ENCODE results near the gene CD70.
"Not testable (repeated sequence)": the region's sequence is repeated elsewhere in the genome, so short reads cannot be mapped to it uniquely, and the experiment has no call there.

The CD70 gene, protein sequence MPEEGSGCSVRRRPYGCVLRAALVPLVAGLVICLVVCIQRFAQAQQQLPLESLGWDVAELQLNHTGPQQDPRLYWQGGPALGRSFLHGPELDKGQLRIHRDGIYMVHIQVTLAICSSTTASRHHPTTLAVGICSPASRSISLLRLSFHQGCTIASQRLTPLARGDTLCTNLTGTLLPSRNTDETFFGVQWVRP

DNA sequence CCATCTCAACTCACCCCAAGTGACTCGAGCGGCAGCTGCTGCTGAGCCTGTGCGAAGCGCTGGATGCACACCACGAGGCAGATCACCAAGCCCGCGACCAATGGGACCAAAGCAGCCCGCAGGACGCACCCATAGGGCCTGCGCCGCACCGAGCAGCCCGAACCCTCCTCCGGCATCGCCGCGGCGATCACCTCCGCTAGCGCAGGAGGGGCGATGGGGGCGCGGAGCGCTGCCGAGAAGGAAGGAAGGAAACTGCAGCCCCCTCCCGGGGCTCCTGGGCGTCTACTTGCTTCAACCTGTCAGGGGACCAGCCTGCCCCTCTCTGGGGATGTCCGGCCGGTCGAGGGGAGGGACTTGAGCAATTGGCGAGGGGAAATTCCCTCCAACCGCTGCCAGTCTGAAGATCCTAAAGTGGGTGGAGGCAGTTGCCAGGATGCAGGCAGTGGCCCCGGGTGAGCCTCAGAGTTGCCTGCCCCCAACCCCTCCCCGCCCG is at the start of gene CD70:
CD70 (minus strand) TSS at position 324 of the 493 bp plus-strand sequence; CDS start at position 176, 148 bp downstream.
- no peak for DNase-seq

DNA sequence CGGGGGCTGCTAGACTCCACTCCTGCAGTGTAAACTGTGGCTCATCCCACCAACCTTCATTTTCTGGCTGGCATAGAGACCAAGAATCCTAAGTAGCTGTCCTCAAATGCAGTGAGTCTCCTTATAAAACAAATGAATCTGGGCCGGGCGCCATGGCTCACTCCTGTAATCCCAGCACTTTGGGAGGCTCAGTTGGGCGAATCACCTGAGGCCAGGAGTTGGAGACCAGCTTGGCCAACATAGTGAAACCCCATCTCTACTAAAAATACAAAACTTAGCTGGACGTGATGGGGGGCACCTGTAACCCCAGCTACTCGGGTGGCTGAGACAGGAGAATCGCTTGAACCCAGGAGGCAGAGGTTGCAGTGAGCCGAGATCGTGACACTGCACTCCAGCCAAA is 49.4 kb upstream of the CD70 start:
- not testable (repeated sequence) for DNase-seq

DNA sequence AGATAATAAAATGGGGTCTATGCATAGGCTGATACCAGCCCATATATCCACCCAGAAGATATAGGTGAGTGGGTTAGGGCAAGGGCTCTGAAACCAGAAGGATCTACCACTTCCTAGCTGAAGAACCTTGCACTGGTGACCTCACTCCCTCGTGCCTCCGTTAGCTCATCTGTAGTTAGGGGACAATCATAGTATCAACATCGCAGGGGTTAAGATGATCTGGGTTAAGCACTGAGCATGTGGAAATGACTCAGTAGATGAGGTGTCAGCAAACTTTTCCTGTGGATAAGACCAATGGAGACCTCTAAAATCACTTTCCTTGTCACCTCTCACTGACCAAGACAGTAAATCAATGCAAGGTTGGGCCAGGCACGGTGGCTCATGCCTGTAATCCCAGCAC is 48.5 kb upstream of the CD70 start:
- DNase-seq, result peak; percentile 20

DNA sequence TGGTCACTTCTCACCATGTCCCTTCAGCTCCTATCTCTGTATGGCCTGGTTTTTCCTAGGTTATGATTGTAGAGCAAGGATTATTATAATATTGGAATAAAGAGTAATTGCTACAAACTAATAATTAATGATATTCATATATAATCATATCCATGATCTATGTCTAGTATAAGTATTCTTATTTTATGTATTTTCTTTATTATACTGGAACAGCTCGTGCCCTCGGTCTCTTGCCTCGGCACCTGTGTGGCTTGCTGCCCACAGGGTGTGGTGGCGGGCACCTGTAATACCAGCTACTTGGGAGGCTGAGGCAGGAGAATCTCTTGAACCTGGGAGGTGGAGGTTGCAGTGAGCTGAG is 42.5 kb upstream of the CD70 start:
- not testable (repeated sequence) for DNase-seq

DNA sequence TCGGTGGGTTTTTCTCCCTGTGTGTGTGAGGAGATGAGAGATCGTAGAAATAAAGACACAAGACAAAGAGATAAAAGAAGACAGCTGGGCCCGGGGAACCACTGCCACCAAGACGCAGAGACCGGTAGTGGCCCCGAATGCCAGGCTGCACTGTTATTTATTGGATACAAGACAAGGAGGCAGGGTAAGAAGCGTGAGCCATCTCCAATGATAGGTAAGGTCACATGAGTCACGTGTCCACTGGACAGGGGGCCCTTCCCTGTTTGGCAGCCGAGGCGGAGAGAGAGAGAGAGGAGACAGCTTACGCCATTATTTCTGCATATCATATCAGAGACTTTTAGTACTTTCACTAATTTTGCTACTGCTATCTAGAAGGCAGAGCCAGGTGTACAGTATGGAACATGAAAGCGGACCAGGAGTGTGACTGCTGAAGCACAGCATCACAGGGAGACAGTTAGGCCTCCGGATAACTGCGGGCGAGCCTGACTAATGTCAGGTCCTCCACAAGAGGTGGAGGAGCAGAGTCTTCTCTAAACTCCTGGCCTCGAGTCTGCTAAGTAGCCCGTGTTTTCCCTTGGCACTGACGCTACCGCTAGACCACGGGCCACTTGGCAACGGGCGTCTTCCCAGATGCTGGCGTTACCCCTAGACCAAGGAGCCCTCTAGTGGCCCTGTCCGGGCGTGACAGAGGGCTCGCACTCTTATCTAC is 42.0 kb upstream of the CD70 start:
- peak; percentile 67 for DNase-seq

DNA sequence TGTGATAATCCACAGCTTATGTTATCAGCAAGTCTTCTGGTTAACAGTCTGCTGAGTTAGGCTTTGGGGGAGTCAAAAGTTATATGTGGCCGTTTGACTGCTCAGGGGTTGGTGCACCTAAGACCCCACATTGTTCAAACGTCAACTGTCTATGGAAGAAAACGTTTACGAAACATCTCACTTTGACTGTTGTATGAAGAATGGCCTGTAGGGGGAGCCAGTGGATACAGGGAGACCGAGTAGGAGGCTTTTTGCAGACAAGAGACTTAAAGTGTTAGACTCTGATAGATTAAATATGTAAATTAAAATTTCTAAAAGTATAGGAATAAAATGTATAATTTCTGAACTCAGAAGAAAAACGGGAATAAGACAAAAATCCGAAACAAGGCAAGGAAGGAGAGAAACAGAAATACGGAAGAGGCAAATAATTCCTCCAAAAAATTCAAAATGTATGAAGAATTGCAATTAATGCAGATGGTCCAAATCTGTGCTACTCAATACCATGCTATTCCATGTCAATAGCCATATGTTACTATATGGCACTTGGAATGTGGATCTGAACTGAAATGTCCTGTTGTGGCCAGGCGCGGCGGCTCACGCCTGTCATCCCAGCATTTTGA is 41.2 kb upstream of the CD70 start:
- peak; percentile 69 for DNase-seq

DNA sequence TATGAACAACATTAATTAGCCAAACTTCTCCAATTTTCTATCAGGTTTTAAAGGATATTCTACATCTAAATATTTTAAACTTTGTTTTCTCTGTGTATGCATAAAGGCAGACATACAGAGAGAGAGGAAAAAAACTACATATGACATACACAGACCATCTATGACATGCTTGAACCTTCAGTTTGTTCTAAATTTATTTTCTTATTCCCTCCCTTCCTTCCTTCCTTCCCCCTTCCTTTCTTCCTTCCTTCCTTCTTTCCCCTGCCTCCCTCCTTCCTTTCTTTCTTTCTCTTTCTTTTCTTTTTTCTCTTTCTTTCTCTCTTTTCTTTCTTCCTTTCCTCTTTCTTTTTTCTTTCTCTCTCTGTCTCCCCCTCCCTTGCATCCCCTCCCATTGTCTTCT is 35.8 kb upstream of the CD70 start:
- no peak for DNase-seq

DNA sequence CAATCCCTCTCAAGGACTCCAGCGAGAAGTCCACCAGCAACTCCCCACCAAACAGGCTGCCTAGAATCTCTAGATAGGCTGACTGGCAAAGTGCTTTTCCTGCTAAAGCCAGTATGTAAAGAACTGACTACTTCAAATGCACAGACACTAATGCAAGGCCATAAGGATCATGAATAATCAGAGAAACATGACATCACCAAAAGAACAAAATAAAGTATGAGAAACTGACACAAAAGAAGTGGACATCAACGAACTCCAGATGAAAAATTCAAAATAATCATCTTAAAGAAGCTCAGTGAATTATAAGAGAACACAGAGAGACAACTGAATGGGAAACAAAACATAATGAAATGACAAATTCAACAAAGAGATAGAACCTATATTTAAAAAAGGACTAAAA is 26.4 kb upstream of the CD70 start:
- DNase-seq, result no peak

DNA sequence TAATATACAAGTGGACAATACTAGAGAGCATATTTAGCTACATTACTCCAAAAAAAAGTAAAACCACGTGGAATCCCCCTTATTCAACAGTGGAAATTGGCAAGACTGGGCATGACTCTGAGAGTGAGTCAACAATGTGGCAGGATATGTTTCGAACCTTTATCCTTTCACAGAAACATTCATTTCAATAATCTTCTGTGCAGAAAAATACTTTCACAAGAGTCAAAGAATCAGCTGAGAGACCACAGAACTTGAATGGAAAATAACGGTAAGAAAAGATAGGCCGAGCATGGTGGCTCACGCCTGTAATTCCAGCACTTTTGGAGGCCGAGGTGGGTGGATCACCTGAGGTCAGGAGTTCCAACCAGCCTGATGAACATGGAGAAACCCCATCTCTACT is 25.1 kb upstream of the CD70 start:
- DNase-seq, result peak; percentile 21

DNA sequence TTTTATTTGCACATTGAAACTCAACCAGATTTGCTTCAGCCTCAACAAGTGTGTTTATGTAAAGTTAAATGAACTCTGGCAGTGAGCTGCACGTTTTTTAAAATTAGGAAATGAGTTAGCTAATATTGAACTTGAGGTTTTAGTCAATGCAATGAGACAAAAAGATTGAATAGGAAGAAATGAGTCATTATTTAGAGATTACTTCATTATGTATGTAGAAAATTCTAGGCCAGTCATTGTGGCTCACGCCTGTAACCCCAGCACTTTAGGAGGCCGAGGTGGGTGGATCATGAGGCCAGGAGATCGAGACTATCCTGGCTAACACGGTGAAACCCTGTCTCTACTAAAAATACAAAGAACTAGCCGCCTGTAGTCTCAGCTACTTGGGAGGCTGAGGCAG is 22.8 kb upstream of the CD70 start:
- no peak for DNase-seq

DNA sequence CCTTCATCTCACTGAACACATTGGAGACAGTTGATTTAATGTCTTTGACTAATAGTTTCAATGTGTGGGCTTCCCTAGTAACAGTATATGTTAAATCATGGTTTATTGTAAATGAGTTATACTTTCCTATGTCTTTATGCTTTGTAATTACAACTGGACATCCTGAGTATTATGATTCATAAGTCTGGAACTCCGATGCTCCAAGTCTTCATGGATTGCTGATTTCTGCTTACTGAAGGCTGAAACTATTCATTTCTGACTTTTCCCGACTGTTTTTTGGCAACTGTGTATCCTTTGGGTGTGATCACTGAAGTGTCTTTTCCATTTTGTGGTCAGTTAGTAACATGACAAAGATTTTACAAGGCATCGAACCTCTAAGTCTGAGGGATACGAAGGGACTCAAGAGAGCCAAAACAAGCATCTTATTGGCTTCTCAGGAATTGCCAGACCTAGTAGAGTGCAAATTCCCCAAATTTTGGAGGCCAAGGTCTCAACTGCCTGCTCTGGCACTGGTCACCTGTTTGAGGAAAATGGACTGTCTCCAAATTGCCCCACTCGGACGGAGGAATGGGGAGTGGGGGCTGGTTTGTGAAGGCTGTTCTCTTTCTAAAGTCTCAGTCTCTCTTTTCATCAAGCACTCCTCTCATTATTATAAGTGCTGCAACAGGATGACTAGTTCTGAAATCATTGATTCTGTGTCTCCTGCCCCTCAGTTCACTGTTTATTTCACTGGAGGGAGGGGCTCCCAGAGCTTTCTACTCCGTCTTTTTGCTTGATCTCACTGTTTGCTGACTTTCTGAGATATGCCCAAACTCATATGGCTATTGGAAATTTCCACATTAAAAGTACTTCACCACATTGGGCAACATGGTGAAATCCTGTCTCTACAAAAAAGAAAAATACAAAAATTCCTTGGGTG is 20.2 kb upstream of the CD70 start:
- DNase-seq, result peak; percentile 95

DNA sequence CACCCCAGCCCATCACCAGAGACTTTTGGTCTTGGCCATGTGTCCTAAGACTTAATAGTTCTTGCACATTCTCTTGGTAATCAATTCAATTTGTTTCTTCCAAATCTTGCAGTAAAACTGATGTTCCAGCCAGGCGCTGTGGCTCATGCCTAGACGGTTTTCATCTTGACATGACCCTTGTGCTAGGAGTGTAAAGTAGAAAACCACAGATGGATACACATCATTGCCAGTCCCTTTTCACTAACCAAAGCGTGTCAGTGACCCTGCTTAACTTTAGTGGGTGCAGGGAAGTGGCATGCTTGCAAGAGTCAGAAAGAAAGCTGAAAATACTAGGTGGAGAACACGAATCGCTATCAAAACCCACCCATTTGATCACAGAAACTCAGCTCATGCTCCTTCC is 18.0 kb upstream of the CD70 start:
- DNase-seq, result no peak

DNA sequence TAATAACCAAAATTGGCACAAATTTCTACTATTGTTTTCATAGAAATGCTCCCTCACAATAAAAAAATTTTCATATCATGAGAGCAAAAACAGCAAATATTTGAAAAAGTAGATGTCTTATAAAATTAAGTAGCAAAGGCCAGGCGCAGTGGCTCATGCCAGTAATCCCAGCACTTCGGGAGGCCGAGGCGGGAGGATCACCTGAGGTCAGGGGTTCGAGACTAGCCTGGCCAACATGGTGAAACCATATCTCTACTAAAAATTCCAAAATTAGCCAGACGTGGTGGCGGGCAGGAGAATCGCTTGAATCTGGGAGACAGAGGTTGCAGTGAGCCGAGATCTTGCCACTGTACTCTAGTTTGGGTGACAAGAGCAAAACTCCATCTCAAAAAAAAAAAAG is 17.2 kb upstream of the CD70 start:
- DNase-seq, result not testable (repeated sequence)

DNA sequence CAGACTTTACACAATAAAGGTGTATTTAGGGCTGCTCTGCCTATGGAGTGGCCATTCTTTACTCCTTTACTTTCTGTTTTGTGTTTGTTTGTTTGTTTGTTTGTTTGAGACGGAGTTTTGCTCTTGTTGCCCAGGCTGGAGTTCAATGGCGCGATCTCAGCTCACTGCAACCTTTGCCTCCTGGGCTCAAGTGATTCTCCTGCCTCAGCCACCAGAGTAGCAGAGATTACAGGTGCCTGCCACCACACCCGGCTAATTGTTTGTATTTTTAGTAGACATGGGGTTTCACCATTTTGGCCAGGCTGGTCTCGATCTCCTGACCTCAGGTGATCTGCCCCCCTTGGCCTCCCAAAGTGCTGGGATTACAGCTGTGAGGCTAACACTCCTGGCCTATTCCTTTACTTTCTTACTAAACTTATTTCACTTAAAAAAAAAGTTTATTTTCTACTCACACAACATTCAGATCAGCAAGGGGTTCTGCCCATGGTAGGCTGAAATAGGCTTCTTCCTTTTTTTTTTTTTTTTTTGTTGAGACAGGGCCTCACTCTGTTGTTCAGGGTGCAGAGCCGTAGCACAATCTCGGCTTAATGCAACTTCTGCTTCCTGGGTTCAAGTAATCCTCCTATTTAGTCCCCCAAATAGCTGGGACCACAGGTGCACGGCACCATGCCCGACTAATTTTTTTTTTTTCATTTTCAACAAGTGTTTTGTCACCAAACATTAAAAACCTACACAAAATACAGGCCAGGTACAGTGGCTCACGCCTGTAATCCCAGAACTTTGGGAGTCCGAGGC is 15.5 kb upstream of the CD70 start:
- DNase-seq, result not testable (repeated sequence)

DNA sequence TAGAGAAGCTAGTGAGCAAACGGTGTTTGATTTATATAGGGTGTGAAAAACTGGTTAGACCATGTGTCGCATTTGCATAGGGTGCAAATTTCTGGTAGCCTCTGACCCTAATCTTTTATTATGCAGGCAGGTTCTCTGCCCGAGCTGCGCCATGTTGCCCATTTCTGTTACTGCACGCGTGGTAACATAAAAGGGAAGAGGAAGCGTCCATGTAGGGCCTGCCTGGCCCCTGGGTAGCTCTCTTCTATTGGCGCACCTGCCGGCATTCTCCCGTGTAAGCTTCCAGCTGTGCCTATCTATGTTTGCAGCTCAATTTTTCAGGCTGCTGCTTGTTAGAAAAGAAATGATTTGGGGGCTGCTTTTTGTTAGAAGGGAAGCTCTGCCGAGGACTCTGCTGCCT is 14.0 kb upstream of the CD70 start:
- DNase-seq, result no peak

DNA sequence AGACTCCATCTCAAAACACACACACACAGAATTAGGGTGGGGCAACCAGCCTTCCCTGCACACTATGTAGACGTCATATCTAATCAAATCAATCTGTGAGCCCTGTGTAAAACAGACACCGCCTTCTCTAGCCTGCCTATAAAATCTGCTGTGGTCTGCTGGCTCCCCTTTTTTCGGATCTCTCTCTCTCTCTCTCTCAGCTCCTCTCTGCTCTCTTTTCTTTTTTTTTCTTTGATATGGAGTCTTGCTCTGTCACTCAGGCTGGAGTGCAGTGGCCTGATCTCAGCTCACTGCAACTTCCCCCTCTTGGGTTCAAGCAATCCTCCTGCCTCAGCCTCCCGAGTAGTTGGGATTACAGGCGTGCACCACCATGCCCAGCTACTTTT is 11.8 kb upstream of the CD70 start:
- DNase-seq, result no peak

DNA sequence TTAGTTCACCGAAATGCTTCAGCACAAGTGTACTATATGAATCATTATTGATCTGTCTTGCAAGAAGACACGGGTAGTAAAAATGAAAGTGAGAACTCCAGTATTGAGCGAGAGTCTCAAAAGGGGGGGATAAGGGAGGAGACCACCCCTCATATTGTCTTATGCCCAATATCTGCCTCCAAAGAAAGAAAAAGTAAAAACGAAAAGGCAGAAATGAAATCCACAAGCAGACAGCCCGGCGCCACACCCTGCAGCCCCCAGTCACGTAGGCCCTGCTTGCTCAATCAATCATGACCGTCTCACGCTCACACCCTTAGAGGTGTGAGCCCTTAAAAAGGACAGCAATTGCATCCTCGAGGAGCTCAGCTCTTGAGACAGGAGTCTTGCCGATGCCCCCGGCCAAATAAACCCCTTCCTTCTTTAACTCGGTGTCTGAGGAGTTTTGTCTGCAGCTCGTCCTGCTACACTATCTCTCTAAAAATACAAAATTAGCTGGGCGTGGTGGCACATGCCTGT is 10.6 kb upstream of the CD70 start:
- not testable (repeated sequence) for DNase-seq

DNA sequence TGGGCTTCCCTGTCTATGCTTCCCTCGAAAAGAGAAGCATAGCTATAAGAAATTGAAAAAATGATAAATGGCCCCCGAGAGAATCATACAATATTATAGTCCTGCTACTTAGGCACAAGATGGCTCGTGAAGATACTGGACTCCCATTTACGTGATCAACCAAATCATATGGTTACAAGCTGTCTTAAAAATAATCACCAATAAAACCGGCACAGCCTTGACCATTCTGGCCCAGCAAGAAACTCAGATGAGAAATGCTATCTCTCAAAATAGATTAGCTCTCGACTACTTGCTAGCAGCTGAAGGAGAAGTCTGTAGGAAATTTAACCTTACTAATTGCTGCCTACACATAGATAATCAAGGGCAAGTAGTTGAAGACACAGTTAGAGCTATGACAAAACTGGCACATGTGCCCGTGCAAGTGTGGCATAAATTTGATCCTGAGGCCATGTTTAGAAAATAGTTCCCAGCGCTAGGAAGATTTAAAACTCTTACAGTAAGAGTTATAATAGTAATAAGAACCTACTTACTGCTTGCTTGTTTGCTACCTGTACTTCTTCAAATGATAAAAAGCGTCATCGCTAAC is 10.1 kb upstream of the CD70 start:
- DNase-seq, result not testable (repeated sequence)

DNA sequence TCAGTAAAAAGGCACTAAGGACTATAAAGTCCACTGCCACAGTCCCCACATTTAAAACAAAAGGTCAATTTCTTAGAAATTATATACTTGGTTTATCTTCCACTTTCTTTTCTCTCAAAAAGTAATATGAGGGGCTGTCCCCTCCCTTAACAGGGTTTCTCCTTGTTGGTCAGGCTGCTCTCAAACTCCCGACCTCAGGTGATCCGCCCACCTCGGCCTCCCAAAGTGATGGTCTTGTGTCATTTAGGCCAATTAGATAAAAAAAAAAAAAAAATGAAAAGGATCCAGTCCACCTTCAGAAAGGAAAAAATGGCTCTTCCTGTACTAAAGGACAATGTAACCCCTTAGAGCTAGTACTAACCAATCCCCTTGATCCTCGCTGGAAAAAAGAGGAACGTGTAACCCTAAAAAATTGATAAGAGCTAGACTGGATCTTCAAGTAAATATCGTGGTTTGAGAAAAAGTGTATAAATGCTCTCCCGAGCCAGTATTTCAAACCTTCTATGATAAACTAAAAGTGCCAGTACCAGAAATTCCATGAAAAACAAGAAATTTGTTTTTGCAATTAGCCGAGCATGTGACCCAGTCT is 9.0 kb upstream of the CD70 start:
- no peak for DNase-seq

DNA sequence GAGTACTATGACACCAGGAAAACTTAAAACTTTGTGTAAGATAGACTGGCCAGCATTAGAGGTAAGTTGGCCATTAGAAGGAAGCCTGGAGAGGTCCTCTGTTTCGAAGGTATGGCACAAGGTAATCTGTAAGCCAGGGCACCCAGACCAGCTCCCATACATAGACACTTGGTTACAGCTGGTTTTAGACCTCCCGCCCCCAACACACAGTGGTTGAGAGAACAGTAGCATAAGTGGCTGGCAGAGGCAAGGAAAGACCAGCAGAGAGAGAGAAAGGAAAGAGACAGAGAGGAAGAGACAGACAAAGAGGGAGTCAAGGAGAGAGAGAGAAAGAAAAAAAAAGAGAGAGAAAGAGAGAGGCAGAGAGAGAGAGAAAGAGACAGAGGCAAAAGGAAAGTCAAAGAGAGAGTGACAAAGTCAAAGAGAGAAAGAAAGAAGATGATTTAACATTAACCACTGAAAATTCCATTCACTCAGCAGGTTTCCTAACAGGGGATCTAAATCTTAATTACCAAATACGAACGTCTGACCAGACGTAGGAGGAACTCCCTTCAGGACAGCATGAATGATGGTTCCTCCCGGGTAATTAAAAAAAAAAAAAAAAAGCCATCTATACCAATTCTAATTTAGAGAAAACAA is 7.4 kb upstream of the CD70 start:
- not testable (repeated sequence) for DNase-seq
